Hepatic stellate cell (primary cell): ENCODE data around the gene CNNM4.

Source experiments
- DNase-seq: peaks from one replicate; pipeline ENCODE4 v3.0.0; 2011; ENCODE audit warnings: low spot score

Gene CNNM4

GRCh38 chr2:96759548-96759947, 1.2 kb upstream of the CNNM4 start:
- DNase-seq = no peak

GRCh38 chr2:96760986-96761832, 507 bp downstream of the CNNM4 start:
- DNase-seq = peak; percentile 50

GRCh38 chr2:96762529-96763311, 2.0 kb downstream of the CNNM4 start:
- DNase-seq = no peak

- peak; percentile 57 for DNase-seq
Observed at GRCh38 chr2:96763511-96764252, 3.0 kb downstream of the CNNM4 start.

- DNase-seq = no peak
Observed at GRCh38 chr2:96764253-96764637, 3.5 kb downstream of the CNNM4 start.

GRCh38 chr2:96767135-96767871, 6.6 kb downstream of the CNNM4 start:
- no peak for DNase-seq

- no peak for DNase-seq
Observed at GRCh38 chr2:96768083-96768561, 7.4 kb downstream of the CNNM4 start.

GRCh38 chr2:96769814-96770213, 9.1 kb downstream of the CNNM4 start:
- DNase-seq = no peak

GRCh38 chr2:96770442-96771202, 9.9 kb downstream of the CNNM4 start:
- DNase-seq = no peak

- no peak for DNase-seq
Observed at GRCh38 chr2:96771796-96772618, 11.3 kb downstream of the CNNM4 start.

- DNase-seq = no peak
Observed at GRCh38 chr2:96772903-96773671, 12.4 kb downstream of the CNNM4 start.

- DNase-seq = no peak
Observed at GRCh38 chr2:96773922-96774321, 13.2 kb downstream of the CNNM4 start.

GRCh38 chr2:96775160-96775559, 14.5 kb downstream of the CNNM4 start:
- peak; percentile 27 for DNase-seq

- DNase-seq = no peak
Observed at GRCh38 chr2:96783388-96783787, 22.7 kb downstream of the CNNM4 start.

- DNase-seq = no peak
Observed at GRCh38 chr2:96787411-96787810, 26.7 kb downstream of the CNNM4 start.

- peak; percentile 63 for DNase-seq
Observed at GRCh38 chr2:96788442-96789244, 27.9 kb downstream of the CNNM4 start.

GRCh38 chr2:96789245-96789617, 28.5 kb downstream of the CNNM4 start:
- no peak for DNase-seq
